Measurements from ENCODE around the gene LTBP2.

The LTBP2 gene

GRCh38 chr14:74569806-74570591 is 42.0 kb downstream of the LTBP2 start:
- no peak for FAIRE-seq

- no peak for FAIRE-seq
Observed at GRCh38 chr14:74569387-74569786, 42.6 kb downstream of the LTBP2 start.

GRCh38 chr14:74568911-74569310 is 43.1 kb downstream of the LTBP2 start:
- no peak for FAIRE-seq

GRCh38 chr14:74568380-74568649 is 43.7 kb downstream of the LTBP2 start:
- FAIRE-seq: no peak

- FAIRE-seq: no peak
Observed at GRCh38 chr14:74567646-74568379, 44.2 kb downstream of the LTBP2 start.

- FAIRE-seq: no peak
Observed at GRCh38 chr14:74567219-74567618, 44.8 kb downstream of the LTBP2 start.

- FAIRE-seq: no peak
Observed at GRCh38 chr14:74566174-74567141, 45.6 kb downstream of the LTBP2 start.

GRCh38 chr14:74563586-74564159 is 48.4 kb downstream of the LTBP2 start:
- FAIRE-seq: no peak

GRCh38 chr14:74563233-74563585 is 48.8 kb downstream of the LTBP2 start:
- FAIRE-seq: no peak

- FAIRE-seq: no peak
Observed at GRCh38 chr14:74562515-74563232, 49.4 kb downstream of the LTBP2 start.

- no peak for FAIRE-seq
Observed at GRCh38 chr14:74558655-74559054, 53.4 kb downstream of the LTBP2 start.

GRCh38 chr14:74557691-74558090 is 54.3 kb downstream of the LTBP2 start:
- FAIRE-seq: no peak

- FAIRE-seq: no peak
Observed at GRCh38 chr14:74555476-74556050, 56.5 kb downstream of the LTBP2 start.

- no peak for FAIRE-seq
Observed at GRCh38 chr14:74554742-74555362, 57.2 kb downstream of the LTBP2 start.

GRCh38 chr14:74552623-74553022 is 59.4 kb downstream of the LTBP2 start:
- FAIRE-seq: no peak

GRCh38 chr14:74551431-74552371 is 60.3 kb downstream of the LTBP2 start:
- FAIRE-seq: no peak

GRCh38 chr14:74551001-74551400 is 61.0 kb downstream of the LTBP2 start:
- FAIRE-seq: no peak

GRCh38 chr14:74550071-74550470 is 62.0 kb downstream of the LTBP2 start:
- FAIRE-seq: no peak

- no peak for FAIRE-seq
Observed at GRCh38 chr14:74549588-74549987, 62.4 kb downstream of the LTBP2 start.

- FAIRE-seq: no peak
Observed at GRCh38 chr14:74548881-74549280, 63.2 kb downstream of the LTBP2 start.
